H9 (cell line): ENCODE data around the gene KIF13A. TPM values are rescaled to one million over a fixed set of nuclear protein-coding genes. Genes with fewer than 3 reads are reported as not detected.

Experiments used
- DNase-seq: peaks from one replicate; pipeline ENCODE4 v3.0.0-alpha.2; 2017
- H2AFZ ChIP-seq: one replicate; pipeline ENCODE4 v1.6.1; 2013; ENCODE audit warnings: mild to moderate bottlenecking, low read length, control low read depth, moderate library complexity
- H2AK5ac ChIP-seq: 2 replicates; pipeline ENCODE4 v1.6.1; 2013; ENCODE audit warnings: low read length, control low read depth, mixed read lengths; ENCODE audit not compliant: insufficient read length
- H2BK120ac ChIP-seq: one replicate; pipeline ENCODE4 v1.6.1; 2013; ENCODE audit warnings: low read depth, mild to moderate bottlenecking, low read length, control low read depth, inconsistent platforms; ENCODE audit not compliant: poor library complexity, severe bottlenecking
- H2BK12ac ChIP-seq: 2 replicates; pipeline ENCODE4 v1.6.1; 2013; ENCODE audit warnings: low read length, control low read depth, mixed read lengths, low read depth; ENCODE audit not compliant: insufficient read length
- H2BK15ac ChIP-seq: 2 replicates; pipeline ENCODE4 v1.6.1; 2013; ENCODE audit warnings: low read depth, low read length, control low read depth
- H2BK20ac ChIP-seq: one replicate; pipeline ENCODE4 v1.6.1; 2013; ENCODE audit warnings: low read depth, mild to moderate bottlenecking, low read length, control low read depth, inconsistent platforms; ENCODE audit not compliant: poor library complexity, severe bottlenecking
- H2BK5ac ChIP-seq: 2 replicates; pipeline ENCODE4 v1.6.1; 2013; ENCODE audit warnings: low read length, control low read depth, mixed read lengths; ENCODE audit not compliant: insufficient read length
- H3K14ac ChIP-seq: 2 replicates; pipeline ENCODE4 v1.6.1; 2013; ENCODE audit warnings: low read length, control low read depth; ENCODE audit not compliant: insufficient read depth
- H3K18ac ChIP-seq: 2 replicates; pipeline ENCODE4 v1.6.1; 2013; ENCODE audit warnings: low read depth, mild to moderate bottlenecking, mixed read lengths, low read length, control low read depth; ENCODE audit not compliant: insufficient read length
- H3K23ac ChIP-seq: 2 replicates; pipeline ENCODE4 v1.6.1; 2013; ENCODE audit warnings: low read length, control low read depth, mixed read lengths, low read depth; ENCODE audit not compliant: insufficient read length
- H3K23me2 ChIP-seq: 2 replicates; pipeline ENCODE4 v1.6.1; 2013; ENCODE audit warnings: low read depth, mild to moderate bottlenecking, mixed read lengths, low read length, control low read depth; ENCODE audit not compliant: insufficient read length, poor library complexity, severe bottlenecking
- H3K27ac ChIP-seq: 2 replicates; pipeline ENCODE4 v1.5.1; 2013; ENCODE audit warnings: low read length, control low read depth, mixed read lengths, low read depth; ENCODE audit not compliant: insufficient read length
- H3K27me3 ChIP-seq: 2 replicates; pipeline ENCODE4 v1.6.1; 2013; ENCODE audit warnings: low read length, control low read depth, inconsistent platforms; ENCODE audit not compliant: insufficient read depth
- H3K4ac ChIP-seq: 2 replicates; pipeline ENCODE4 v1.6.1; 2013; ENCODE audit warnings: low read depth, mild to moderate bottlenecking, control low read depth, inconsistent platforms, low read length, moderate library complexity
- H3K4me1 ChIP-seq: 2 replicates; pipeline ENCODE4 v1.6.1; 2013; ENCODE audit warnings: low read length, control low read depth, inconsistent platforms; ENCODE audit not compliant: insufficient read depth
- H3K4me2 ChIP-seq: 2 replicates; pipeline ENCODE4 v1.6.1; 2013; ENCODE audit warnings: low read length, control low read depth, mixed read lengths; ENCODE audit not compliant: insufficient read length, insufficient read depth
- H3K56ac ChIP-seq: 2 replicates; pipeline ENCODE4 v1.6.1; 2013; ENCODE audit warnings: low read depth, mild to moderate bottlenecking, mixed read lengths, low read length, control low read depth; ENCODE audit not compliant: insufficient read length
- H3K79me1 ChIP-seq: 2 replicates; pipeline ENCODE4 v1.6.1; 2013; ENCODE audit warnings: low read depth, mild to moderate bottlenecking, moderate library complexity, low read length, control low read depth, inconsistent platforms; ENCODE audit not compliant: insufficient read depth, poor library complexity, severe bottlenecking
- H3K79me2 ChIP-seq: 2 replicates; pipeline ENCODE4 v1.6.1; 2013; ENCODE audit warnings: low read length, control low read depth, inconsistent platforms; ENCODE audit not compliant: insufficient read depth
- H3K9ac ChIP-seq: 2 replicates; pipeline ENCODE4 v1.6.1; 2013; ENCODE audit warnings: low read length, control low read depth, mixed read lengths; ENCODE audit not compliant: insufficient read length; ENCODE audit errors: extremely low read depth
- H3K9me3 ChIP-seq: one replicate; pipeline ENCODE4 v1.6.1; 2013; ENCODE audit warnings: low read depth, low read length, inconsistent platforms; ENCODE audit not compliant: control insufficient read depth
- H3T11ph ChIP-seq: one replicate; pipeline ENCODE4 v1.6.1; 2013; ENCODE audit warnings: mild to moderate bottlenecking, low read length, control low read depth, inconsistent platforms
- H4K20me1 ChIP-seq: one replicate; pipeline ENCODE4 v1.6.1; 2013; ENCODE audit not compliant: control insufficient read depth, insufficient read length, insufficient read depth
- H4K5ac ChIP-seq: 2 replicates; pipeline ENCODE4 v1.6.1; 2013; ENCODE audit warnings: low read depth, mild to moderate bottlenecking, mixed read lengths, low read length, control low read depth; ENCODE audit not compliant: insufficient read length
- H4K8ac ChIP-seq: replicated peaks from 2 replicates; pipeline ENCODE4 v1.6.1; 2013; ENCODE audit warnings: low read length, control low read depth, mixed read lengths, low read depth; ENCODE audit not compliant: insufficient read length
- H4K91ac ChIP-seq: 2 replicates; pipeline ENCODE4 v1.6.1; 2013; ENCODE audit warnings: low read depth, mild to moderate bottlenecking, moderate library complexity, mixed read lengths, low read length, control low read depth; ENCODE audit not compliant: insufficient read length
- H3K27ac Mint-ChIP-seq, 3 experiments: 2 replicates in 2 of 3; 3 replicates in 1 of 3; pipeline ENCODE4 v1.8.0; 2020 to 2021; ENCODE audit warnings: mixed read lengths in 3 of 3, mild to moderate bottlenecking in 1 of 3, moderate library complexity in 1 of 3
- H3K27me3 Mint-ChIP-seq: 2 replicates; pipeline ENCODE4 v1.8.0; 2021; ENCODE audit warnings: low read depth, mild to moderate bottlenecking, moderate library complexity, mixed read lengths
- H3K36me3 Mint-ChIP-seq, 3 experiments: 2 replicates in 2 of 3; 3 replicates in 1 of 3; pipeline ENCODE4 v1.8.0; 2020 to 2021; ENCODE audit warnings: low read depth in 3 of 3, mixed read lengths in 3 of 3; ENCODE audit not compliant: insufficient read depth in 1 of 3
- H3K4me1 Mint-ChIP-seq, 2 experiments: 2 replicates each; pipeline ENCODE4 v1.8.0; 2020; ENCODE audit warnings: mixed read lengths in 2 of 2
- H3K4me3 Mint-ChIP-seq, 2 experiments: 2 replicates in 1 of 2; 3 replicates in 1 of 2; pipeline ENCODE4 v1.8.0; 2020 to 2021; ENCODE audit warnings: mild to moderate bottlenecking in 2 of 2, mixed read lengths in 2 of 2, moderate library complexity in 1 of 2
- H3K9me3 Mint-ChIP-seq, 2 experiments: 2 replicates in 1 of 2; 3 replicates in 1 of 2; pipeline ENCODE4 v1.8.0; 2020; ENCODE audit warnings: mild to moderate bottlenecking in 2 of 2, mixed read lengths in 2 of 2, moderate library complexity in 1 of 2
- CTCF ChIP-seq: fragments of 200-600 bp; sonication (generic); conservative IDR thresholded peaks from 3 replicates; pipeline ENCODE4 v1.8.0; 2021; ENCODE audit warnings: antibody characterized with exemption, mild to moderate bottlenecking
- WGBS: extraction: QIAGEN DNeasy Blood & Tissue Kit; methylation state at CpG from one replicate; pipeline ENCODE4 v1.1.7; 2013; ENCODE audit warnings: missing lambda C conversion rate, low lambda C conversion rate, mixed read lengths; ENCODE audit not compliant: insufficient read length; ENCODE audit errors: extremely low coverage; 5-methylcytosine and 5-hydroxymethylcytosine counted together
- total RNA-seq: library from RNA; stranded (reverse); gene quantifications from 2 replicates; pipeline ENCODE4 v1.2.1, GENCODE V29; 2021

The KIF13A gene
- total RNA-seq, 1 experiment from 2014 or later = 38.2 TPM

GRCh38 chr6:17899491-17899890 lies 87.9 kb downstream of the KIF13A start:
- Histone ChIP-seq H4K20me1 (no peaks in the 10 kb centered on the region), H2BK5ac (no peak overlapping the region), H3K27me3 (no peaks in the 10 kb centered on the region), H3K79me2 (no peaks in the 10 kb centered on the region), H2AK5ac (no peak overlapping the region), H3K4me1 (no peaks in the 10 kb centered on the region), H4K8ac (no peak overlapping the region), H3K4me2 (no peak overlapping the region), H3K9ac (no peak overlapping the region), H2BK12ac (no peak overlapping the region), H3K23me2 (no peaks in the 10 kb centered on the region), H3K56ac (no peak overlapping the region), H3K18ac (no peak overlapping the region), H3T11ph (no peak overlapping the region), H3K23ac (no peak overlapping the region), H3K14ac (no peak overlapping the region), H2AFZ (no peak overlapping the region), H3K9me3 (peaks cover 16% of the 10 kb centered on the region), H2BK20ac (no peak overlapping the region), H2BK15ac (no peak overlapping the region), H3K27ac (no peak overlapping the region), H4K91ac (no peak overlapping the region), H3K79me1 (no peaks in the 10 kb centered on the region), H2BK120ac (no peak overlapping the region), H4K5ac (no peak overlapping the region), H3K4ac (no peak overlapping the region)
- Mint-ChIP-seq H3K27ac (no peak overlapping the region), H3K27me3 (no peaks in the 10 kb centered on the region; the same call in 1 of the 2 replicates), H3K36me3 (peaks cover 36 to 40% (median 36%) of the 10 kb centered on the region in 3 experiments), H3K4me1 (peaks cover 10 to 12% of the 10 kb centered on the region in 2 experiments), H3K9me3 (peaks cover 20 to 30% of the 10 kb centered on the region in 2 experiments), H3K4me3 (no peak overlapping the region)
- no peak for TF ChIP-seq CTCF
- no CpG with 5 or more reads among the region's 4 CpGs for WGBS
- no peak for DNase-seq
